Measurements from ENCODE around the gene FOXO6.

Gene FOXO6

DNA sequence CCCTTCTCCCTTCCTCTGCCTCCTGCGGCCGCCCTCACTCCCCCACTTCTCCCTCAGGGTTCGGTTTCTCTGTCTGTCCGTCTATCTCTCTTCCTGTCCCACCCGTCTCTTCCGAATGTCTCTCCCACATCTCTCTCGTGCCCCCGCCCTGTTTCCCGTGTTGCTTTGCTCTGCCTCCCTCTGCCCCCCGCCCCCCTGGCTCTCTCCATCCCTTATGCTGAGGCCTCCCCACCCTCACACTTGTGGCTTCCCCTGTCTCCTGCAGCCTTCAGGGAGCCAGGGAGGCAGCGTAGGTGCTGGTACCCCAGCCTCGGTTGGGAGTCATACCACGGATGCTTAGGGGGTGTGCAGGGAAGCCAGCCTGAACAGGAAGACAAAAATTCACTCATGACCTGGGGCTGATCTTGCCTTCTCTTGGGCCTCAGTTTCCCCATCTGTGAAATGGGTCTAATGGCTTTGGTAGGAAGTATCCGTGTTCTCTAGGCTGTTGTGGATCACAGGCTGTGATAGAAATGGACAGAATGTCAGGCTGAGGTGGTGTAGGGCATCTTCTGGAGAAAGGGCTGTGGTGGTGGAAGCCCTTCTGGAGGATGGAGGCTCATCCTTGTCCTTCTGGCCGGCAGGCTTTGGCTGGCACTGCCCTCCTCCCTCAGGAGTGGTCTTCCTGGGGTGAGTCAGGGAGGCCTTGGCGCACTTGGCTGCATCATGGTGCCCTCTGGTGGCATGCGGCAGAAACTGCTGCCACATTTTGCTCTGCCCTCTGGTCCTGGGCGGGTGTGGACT, 55.5 kb downstream of the FOXO6 start:
- Mint-ChIP-seq H3K4me3 (no peak overlapping the region), H3K27me3 (peaks cover 35% of the 10 kb centered on the region), H3K36me3 (ENCODE audit: insufficient read depth) (no peaks in the 10 kb centered on the region), H3K27ac (ENCODE audit: low read depth) (no peak overlapping the region), H3K9me3 (no peaks in the 10 kb centered on the region), H3K4me1 (no peaks in the 10 kb centered on the region)
- no peak for ATAC-seq (replicated peaks; ENCODE audit: extremely low read depth, poor library complexity, severe bottlenecking)
- peak; percentile 37 to 47 for DNase-seq (ENCODE audit: low spot score in 2 of 2)

DNA sequence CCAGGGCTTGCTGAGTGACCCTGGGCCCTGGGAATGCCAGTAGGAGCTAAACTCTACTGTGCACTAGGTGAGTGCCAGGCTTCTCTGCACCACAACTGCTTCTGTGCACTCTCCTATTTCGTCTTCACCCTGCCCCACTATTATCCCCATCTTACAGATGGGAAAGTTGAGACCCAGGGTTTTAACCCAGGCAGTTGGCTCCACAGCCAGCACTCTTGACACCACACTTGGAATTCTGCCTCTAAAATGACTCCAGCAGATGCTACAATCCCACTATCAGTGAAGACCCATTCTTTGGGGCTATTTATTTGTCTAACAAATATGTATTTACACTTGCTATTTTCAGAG, 56.1 kb downstream of the FOXO6 start:
- DNase-seq (ENCODE audit: low spot score in 2 of 2), result no peak
- Mint-ChIP-seq H3K9me3 (no peaks in the 10 kb centered on the region), H3K27ac (ENCODE audit: low read depth) (no peak overlapping the region), H3K4me1 (no peaks in the 10 kb centered on the region), H3K36me3 (ENCODE audit: insufficient read depth) (no peaks in the 10 kb centered on the region), H3K4me3 (no peak overlapping the region), H3K27me3 (peaks cover 34% of the 10 kb centered on the region)
- no peak for ATAC-seq (replicated peaks; ENCODE audit: extremely low read depth, poor library complexity, severe bottlenecking)

DNA sequence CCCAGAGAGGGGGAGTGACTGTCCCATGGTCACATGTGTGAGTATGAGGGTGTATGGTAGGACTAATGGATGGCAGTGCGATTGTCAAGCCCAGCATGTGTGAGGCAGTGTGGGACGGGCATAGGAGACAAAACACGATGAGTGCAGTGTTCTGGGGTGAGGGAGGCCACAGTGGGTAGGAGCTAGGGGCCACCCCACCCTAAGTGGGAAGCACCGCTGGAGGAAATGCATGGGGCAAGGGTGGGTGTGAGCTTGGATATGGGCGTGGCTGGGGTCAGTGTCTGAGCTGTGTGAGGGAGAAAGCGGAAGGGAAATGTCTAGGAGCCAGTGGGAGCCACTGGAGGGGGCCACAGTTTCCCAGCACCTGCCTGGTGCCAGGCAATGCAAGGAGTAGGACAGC, 56.5 kb downstream of the FOXO6 start:
- no peak overlapping the region for H3K4me3 Mint-ChIP-seq
- H3K27ac Mint-ChIP-seq (ENCODE audit: low read depth), result no peak overlapping the region
- ATAC-seq (replicated peaks; ENCODE audit: extremely low read depth, poor library complexity, severe bottlenecking) (no peak), DNase-seq (ENCODE audit: low spot score in 2 of 2) (no peak)
- H3K27me3 Mint-ChIP-seq, result peaks cover 30% of the 10 kb centered on the region
- H3K36me3 Mint-ChIP-seq (ENCODE audit: insufficient read depth), result no peaks in the 10 kb centered on the region
- no peaks in the 10 kb centered on the region for H3K9me3 Mint-ChIP-seq
- H3K4me1 Mint-ChIP-seq, result no peaks in the 10 kb centered on the region

DNA sequence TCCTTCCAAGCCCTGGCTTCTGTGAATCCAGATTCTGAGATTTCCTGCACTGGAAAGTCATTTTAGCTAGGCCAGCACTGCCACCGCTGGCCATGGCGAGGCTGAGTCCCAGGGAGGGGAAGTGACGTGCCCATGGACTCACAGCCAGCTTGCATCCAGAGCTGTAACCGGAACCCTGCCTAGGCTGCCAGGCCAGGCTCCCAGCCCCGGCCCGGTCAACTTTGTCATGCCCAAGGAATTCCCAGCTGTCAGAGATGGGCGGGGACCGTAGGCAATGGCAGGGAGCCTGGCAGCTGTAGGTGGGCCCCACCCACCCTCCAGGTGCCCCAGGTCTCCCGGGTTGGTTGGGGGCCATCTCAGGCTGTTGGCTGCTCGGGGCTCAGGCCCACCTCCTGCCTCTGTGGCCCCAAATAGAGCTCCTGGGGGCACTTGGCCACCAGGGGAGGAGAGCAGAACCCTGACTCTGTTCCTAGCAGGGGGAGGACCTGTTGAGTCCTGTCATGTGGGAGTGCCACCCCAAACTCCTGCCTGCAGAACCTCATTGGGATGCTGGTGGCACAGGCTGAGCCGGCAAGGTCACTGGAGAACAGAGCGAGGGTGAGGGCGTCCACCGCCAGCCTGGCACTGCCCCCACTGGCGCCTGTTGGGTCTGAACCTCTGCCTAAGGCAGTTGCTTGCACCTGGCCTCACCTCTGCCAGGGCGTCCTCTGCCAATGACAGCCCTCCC, 57.8 kb downstream of the FOXO6 start:
- H3K27me3 Mint-ChIP-seq, result peaks cover 18% of the 10 kb centered on the region
- H3K36me3 Mint-ChIP-seq (ENCODE audit: insufficient read depth), result no peaks in the 10 kb centered on the region
- H3K27ac Mint-ChIP-seq (ENCODE audit: low read depth), result no peak overlapping the region
- H3K9me3 Mint-ChIP-seq, result no peaks in the 10 kb centered on the region
- no peak for ATAC-seq (replicated peaks; ENCODE audit: extremely low read depth, poor library complexity, severe bottlenecking)
- no peaks in the 10 kb centered on the region for H3K4me1 Mint-ChIP-seq
- H3K4me3 Mint-ChIP-seq, result no peak overlapping the region
- no peak for DNase-seq (ENCODE audit: low spot score in 2 of 2)

DNA sequence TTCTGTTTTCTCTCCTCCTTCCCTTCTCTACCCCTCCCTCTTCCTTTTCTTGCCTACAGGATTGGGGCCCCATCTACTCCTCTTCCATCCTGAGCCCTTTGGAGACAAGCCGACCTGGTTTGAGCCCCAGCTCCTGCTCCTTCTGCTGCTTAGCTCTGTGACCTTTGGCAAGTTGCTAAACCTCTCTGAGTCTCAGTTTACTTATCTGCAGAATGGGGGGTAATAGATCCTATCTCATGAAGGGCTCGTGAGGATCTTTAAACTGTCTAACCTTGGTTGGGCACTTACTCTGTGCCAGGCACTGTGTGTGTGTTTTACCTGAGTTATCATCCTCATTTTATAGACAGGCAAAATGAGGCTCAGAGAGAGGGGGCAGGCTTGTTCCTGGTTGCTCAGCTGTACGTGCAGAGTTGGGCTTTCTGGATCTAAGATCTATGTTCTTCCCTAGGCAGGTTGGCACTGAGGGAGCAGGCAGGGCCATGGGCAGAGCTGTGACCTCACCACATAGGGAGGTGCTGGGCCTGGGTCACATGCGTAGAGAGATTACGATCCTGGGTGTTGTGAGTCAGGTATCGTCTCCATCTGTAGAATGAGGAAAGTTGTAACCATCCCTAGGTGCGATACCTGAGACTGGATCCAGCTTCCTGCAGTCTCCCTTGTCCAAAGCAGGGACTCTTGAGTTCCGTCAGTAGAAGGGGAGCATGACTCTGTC, 58.5 kb downstream of the FOXO6 start:
- Mint-ChIP-seq H3K4me1 (no peaks in the 10 kb centered on the region), H3K27me3 (peaks cover 18% of the 10 kb centered on the region), H3K36me3 (ENCODE audit: insufficient read depth) (no peaks in the 10 kb centered on the region), H3K9me3 (no peaks in the 10 kb centered on the region), H3K4me3 (no peak overlapping the region), H3K27ac (ENCODE audit: low read depth) (no peak overlapping the region)
- ATAC-seq (replicated peaks; ENCODE audit: extremely low read depth, poor library complexity, severe bottlenecking), result no peak
- no peak for DNase-seq (ENCODE audit: low spot score in 2 of 2)

DNA sequence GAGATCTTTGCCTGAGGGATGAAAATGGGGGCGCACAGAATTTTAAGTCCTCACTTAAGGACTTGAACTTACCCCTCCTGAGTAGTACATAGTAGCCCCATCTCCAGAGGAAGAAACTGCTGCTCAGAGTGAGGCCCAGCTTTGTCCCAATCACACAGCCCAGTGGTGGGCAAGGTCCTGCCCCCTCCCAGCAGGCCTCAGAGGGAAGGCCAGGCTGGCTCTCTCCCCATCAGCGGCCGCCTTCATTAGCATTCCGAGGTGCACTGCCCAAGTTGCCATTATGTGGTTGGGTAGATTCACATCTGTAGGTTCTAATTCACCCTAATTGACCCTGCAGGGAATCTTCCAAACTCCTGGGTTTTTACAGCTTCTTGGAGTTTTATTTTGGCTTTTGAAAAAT, 59.1 kb downstream of the FOXO6 start:
- Mint-ChIP-seq H3K4me1 (no peaks in the 10 kb centered on the region), H3K36me3 (ENCODE audit: insufficient read depth) (no peaks in the 10 kb centered on the region), H3K27me3 (peaks cover 18% of the 10 kb centered on the region)

DNA sequence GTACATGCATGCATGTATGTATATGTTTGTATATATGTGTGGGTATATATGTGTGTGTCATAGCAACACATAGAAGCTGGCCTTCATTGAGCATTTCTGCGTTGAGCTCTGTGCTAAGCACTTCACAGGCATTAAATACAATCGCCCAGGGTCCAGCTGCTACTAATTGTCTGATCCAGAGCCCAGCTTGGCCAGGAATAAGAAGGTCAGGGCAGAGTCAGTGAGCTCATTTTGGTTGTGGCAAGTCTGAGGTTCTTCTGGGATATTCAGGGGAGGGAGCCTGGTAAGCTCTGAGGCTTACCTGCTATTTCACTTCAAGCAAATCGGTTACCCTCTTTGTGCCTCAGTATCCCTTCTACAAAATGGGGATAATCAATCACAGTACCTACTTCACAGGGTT, 59.6 kb downstream of the FOXO6 start:
- Mint-ChIP-seq H3K27ac (ENCODE audit: low read depth) (no peak overlapping the region), H3K4me3 (no peak overlapping the region), H3K36me3 (ENCODE audit: insufficient read depth) (no peaks in the 10 kb centered on the region), H3K27me3 (peaks cover 18% of the 10 kb centered on the region), H3K4me1 (no peaks in the 10 kb centered on the region), H3K9me3 (no peaks in the 10 kb centered on the region)
- DNase-seq (ENCODE audit: low spot score in 2 of 2) (no peak), ATAC-seq (replicated peaks; ENCODE audit: extremely low read depth, poor library complexity, severe bottlenecking) (no peak)

More for the DNA sequence above, 59.1 kb downstream of the FOXO6 start:
- no peak for DNase-seq (ENCODE audit: low spot score in 2 of 2)
- Mint-ChIP-seq H3K27ac (ENCODE audit: low read depth) (no peak overlapping the region), H3K9me3 (no peaks in the 10 kb centered on the region), H3K4me3 (no peak overlapping the region)
- no peak for ATAC-seq (replicated peaks; ENCODE audit: extremely low read depth, poor library complexity, severe bottlenecking)

DNA sequence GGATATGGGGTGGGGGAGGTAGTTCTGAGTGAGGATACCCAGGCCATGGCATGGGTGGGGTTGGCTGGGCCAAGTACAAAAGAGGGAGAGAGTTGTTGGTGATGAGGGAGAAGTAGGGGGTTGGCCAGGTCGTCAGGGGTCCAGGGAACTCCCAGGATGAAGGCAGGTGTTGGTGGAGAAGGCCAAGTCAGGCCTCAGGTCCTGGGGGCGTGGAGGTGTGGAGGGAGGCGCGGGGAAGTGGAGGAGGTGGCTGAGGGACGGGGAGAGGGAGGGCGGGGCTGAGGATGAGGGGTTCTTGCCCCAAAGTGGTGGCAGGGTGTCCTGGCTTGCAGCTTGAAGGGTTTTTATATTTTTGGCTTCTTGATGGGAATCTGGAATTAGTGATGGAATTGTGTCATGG, 61.1 kb downstream of the FOXO6 start:
- Mint-ChIP-seq H3K4me3 (no peak overlapping the region), H3K4me1 (no peaks in the 10 kb centered on the region), H3K27me3 (peaks cover 10% of the 10 kb centered on the region), H3K27ac (ENCODE audit: low read depth) (no peak overlapping the region), H3K36me3 (ENCODE audit: insufficient read depth) (no peaks in the 10 kb centered on the region), H3K9me3 (no peaks in the 10 kb centered on the region)
- ATAC-seq (replicated peaks; ENCODE audit: extremely low read depth, poor library complexity, severe bottlenecking), result no peak
- no peak for DNase-seq (ENCODE audit: low spot score in 2 of 2)

DNA sequence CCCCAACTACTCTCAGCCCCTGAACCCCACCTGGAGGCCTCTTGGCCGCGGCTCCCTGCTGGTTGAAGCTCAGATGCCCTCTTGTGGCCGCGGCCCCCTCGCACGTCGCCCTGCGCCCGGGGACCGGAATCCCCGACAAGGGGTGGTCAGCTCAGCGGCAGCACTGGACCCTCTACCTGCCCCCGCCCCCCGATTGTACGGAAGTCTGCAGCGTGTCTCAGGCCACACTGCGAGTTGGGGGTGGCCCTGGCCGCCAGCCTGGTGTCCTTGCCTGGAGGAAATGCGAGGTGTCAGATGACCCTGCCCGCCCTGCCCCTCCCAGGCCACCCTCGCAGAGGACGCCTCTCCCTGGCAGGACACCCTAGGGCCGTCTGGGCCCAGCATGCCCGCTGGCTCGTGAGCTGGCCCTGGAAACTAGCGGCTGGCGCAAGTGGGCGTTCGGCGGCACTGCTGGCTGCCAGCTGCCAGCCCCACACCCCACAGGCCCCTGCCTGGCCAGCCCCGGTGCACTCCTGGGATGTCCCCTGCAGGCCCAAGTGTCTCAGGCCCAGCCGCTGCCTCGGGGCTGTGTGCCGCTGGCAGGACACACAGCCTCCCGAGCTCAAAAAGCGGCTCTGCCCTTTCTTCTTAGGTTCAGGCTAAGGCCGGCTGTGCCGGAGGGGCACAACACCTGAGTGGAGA, 62.4 kb downstream of the FOXO6 start:
- Mint-ChIP-seq H3K4me3 (no peak overlapping the region), H3K27me3 (peaks cover 9% of the 10 kb centered on the region), H3K4me1 (no peaks in the 10 kb centered on the region), H3K27ac (ENCODE audit: low read depth) (no peak overlapping the region), H3K36me3 (ENCODE audit: insufficient read depth) (no peaks in the 10 kb centered on the region), H3K9me3 (no peaks in the 10 kb centered on the region)
- ATAC-seq (replicated peaks; ENCODE audit: extremely low read depth, poor library complexity, severe bottlenecking) (no peak), DNase-seq (ENCODE audit: low spot score in 2 of 2) (no peak)

DNA sequence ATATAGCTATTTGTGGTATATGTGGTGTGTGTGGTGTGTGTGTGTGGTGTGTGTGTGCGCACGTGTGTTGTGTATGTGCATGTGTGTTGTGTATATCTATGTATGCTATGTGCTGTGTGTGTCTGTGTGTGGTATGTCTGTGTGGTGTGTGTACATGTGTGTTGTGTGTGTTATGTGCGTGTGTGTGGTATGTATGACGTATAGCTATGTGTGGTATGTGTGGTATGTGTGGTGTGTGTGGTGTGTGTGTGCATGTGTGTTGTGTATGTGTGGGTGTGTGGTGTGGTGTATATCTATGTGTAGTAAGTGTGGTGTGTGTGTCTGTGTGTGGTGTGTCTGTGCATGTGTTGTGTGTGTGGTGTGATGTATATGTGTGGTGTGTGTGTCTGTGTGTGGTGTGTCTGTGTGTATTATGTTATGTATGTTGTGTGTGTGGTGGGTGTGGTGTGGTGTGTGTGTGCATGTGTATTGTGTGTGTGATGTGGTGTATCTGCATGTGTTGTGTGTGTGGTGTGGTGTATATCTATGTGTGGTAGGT, 63.4 kb downstream of the FOXO6 start:
- ATAC-seq (replicated peaks; ENCODE audit: extremely low read depth, poor library complexity, severe bottlenecking), result no peak
- Mint-ChIP-seq H3K4me1 (no peaks in the 10 kb centered on the region), H3K4me3 (no peak overlapping the region), H3K27me3 (peaks cover 12% of the 10 kb centered on the region), H3K27ac (ENCODE audit: low read depth) (no peak overlapping the region), H3K36me3 (ENCODE audit: insufficient read depth) (no peaks in the 10 kb centered on the region), H3K9me3 (no peaks in the 10 kb centered on the region)
- DNase-seq (ENCODE audit: low spot score in 2 of 2), result no peak

DNA sequence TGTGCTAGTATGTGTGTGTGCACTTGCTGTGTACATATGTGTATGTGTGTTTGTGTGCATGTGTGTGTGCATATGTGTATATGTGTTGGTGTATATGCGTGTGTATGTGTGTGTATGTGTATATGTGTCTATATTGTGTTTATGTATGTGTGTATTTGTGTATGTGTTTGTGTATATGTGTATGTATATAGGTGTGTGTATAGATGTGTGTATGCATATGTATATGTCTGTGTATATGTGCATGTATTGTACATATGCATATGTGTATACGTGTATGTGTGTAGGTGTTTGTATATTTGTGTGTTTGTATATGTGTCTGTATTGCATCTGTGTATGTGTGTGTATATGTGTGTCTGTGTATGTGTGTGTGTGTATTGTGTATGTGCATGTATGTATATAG, 64.1 kb downstream of the FOXO6 start:
- H3K4me3 Mint-ChIP-seq, result no peak overlapping the region
- no peaks in the 10 kb centered on the region for H3K4me1 Mint-ChIP-seq
- peaks cover 12% of the 10 kb centered on the region for H3K27me3 Mint-ChIP-seq
- no peaks in the 10 kb centered on the region for H3K9me3 Mint-ChIP-seq
- DNase-seq (ENCODE audit: low spot score in 2 of 2) (no peak), ATAC-seq (replicated peaks; ENCODE audit: extremely low read depth, poor library complexity, severe bottlenecking) (no peak)
- no peaks in the 10 kb centered on the region for H3K36me3 Mint-ChIP-seq (ENCODE audit: insufficient read depth)
- H3K27ac Mint-ChIP-seq (ENCODE audit: low read depth), result no peak overlapping the region

DNA sequence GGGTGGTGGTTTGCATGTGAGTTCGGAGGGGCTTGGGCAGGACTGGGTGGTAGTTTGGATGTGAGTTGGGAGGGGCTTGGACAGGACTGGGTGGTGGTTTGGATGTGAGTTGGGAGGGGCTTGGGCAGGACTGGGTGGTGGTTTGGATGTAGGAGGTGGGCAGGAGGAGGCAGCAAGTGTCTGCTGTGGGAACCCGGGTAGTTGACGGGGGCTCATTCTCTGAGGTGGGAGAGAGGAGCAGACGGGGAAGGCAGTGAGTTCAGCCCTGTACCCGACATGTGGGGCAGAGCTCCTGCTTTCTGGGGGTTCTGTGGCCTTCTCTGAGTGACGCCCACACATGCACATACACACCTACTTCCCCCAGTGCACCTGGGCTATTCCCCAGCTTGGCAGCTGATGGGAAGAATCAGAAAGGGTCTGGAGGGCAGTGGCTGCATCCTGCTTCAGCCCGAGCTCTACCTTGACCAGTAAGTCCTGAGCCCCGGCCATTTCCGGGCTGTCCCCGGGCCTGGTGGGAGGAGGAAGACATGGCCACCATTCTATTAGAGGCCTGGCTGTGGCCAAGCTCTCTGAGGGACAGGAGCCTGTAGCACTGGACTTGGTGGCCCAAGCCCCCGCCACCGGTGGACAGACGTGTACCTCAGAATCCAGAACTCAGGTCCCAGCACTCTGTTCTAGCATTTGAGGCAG, 65.1 kb downstream of the FOXO6 start:
- no peak overlapping the region for H3K27ac Mint-ChIP-seq (ENCODE audit: low read depth)
- ATAC-seq (replicated peaks; ENCODE audit: extremely low read depth, poor library complexity, severe bottlenecking), result no peak
- H3K9me3 Mint-ChIP-seq, result no peaks in the 10 kb centered on the region
- H3K4me1 Mint-ChIP-seq, result no peaks in the 10 kb centered on the region
- DNase-seq (ENCODE audit: low spot score in 2 of 2), result no peak
- H3K36me3 Mint-ChIP-seq (ENCODE audit: insufficient read depth), result no peaks in the 10 kb centered on the region
- H3K4me3 Mint-ChIP-seq, result no peak overlapping the region
- H3K27me3 Mint-ChIP-seq, result peaks cover 12% of the 10 kb centered on the region

Data from central memory CD8-positive, alpha-beta T cell (primary cell).